GM12891 (cell line): ENCODE results near the gene PACSIN2.

Experiments
- DNase-seq: peaks from one replicate; pipeline ENCODE4 v3.0.0; 2011; ENCODE audit warnings: low spot score; ENCODE audit not compliant: insufficient read length
- FAIRE-seq: peaks from 2 replicates; lab custom pipeline; 2011; peaks lifted over from hg19 to GRCh38; lab: Jason Lieb, UNC
- PAX5 ChIP-seq: IDR thresholded peaks from 2 replicates; pipeline ENCODE4 v1.6.1; 2011; ENCODE audit warnings: low read length, moderate library complexity, mild to moderate bottlenecking; ENCODE audit not compliant: insufficient read depth, severe bottlenecking
- POLR2A ChIP-seq: IDR thresholded peaks from 2 replicates; pipeline ENCODE4 v1.6.1; 2011; ENCODE audit warnings: low read depth, low read length, control low read depth
- POLR2AphosphoS5 ChIP-seq: IDR thresholded peaks from 2 replicates; pipeline ENCODE4 v1.6.1; 2011; ENCODE audit warnings: low read depth, low read length, control low read depth
- POU2F2 ChIP-seq: IDR thresholded peaks from 2 replicates; pipeline ENCODE4 v1.6.1; 2011; ENCODE audit warnings: low read depth, mild to moderate bottlenecking, control low read depth, low read length, moderate library complexity
- SPI1 ChIP-seq: IDR thresholded peaks from 2 replicates; pipeline ENCODE4 v1.6.1; 2011; ENCODE audit warnings: low read depth, low read length, control low read depth
- TAF1 ChIP-seq: IDR thresholded peaks from 2 replicates; pipeline ENCODE4 v1.6.1; 2011; ENCODE audit warnings: low read depth, low read length, control low read depth

The PACSIN2 gene

DNA sequence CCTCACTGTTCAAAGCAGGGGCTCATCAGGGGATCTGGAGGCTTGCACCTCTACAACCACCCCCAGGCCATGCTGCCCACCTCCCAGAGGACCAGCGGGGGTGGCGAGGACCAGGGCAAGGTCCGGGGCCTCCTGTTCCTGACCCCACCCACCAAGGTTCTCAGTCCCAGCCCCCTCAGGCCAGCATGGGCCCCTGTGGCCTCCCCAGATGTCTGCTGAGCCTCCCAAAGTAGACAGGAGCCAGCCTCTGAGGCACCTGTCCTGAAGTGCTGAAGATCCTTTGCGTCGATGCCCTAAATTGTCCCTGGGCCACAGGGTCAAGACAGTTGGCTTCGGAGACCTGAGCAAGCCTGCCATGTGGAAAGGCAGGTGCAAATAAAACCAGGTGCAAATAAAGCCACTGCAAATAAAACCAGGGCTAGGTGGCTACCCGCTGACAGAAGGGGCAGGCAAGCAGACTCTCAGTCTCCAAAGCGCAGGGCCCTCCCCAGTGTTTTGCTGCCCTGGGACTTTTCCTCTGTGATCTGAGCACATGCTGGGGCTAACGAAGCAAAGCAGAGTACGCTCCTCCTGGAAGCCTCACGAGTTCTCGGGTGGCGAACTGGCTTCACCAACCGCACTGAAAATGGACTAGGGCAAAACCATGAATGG lies 135.5 kb downstream of the PACSIN2 start:
- no peak for TF ChIP-seq POU2F2
- no peak for TF ChIP-seq POLR2A
- no peak for TF ChIP-seq PAX5
- no peak for TF ChIP-seq TAF1
- no peak for TF ChIP-seq POLR2AphosphoS5
- no peak for TF ChIP-seq SPI1
- FAIRE-seq (no peak), DNase-seq (no peak)

DNA sequence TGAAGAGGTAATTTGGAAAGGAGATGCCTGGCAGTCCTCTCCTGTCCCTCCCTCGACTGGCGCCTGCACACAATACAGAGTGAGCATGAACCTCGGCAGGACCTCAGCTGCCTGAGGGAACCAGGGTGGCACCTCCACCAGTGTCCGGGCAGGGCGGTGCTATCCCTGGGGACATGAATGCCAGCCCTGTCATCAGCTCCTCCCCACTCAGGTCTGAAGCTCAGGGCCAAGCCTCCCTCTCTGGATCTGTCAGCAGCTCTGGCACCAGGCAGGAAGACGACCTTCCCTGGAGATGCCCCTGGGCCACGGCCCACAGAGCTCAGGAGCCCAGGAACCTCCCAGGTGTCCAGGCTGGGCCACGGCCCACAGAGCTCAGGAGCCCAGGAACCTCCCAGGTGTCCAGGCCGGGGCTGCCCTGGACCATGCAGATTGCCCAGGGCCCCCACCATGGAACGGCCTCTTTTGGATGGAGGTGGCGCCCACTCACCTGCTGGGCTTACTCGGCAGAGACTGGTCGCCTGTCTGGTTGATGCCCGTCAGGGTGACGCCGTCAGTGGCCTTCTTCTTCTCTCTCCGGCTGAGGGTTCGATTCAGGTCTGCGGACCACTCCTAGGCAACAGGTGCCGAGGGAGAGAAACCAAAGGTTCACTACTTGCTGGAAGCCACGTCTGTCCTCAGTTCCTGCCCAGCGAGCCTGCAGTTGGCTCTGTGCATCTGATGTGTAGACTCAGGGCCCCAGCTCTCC lies 136.2 kb downstream of the PACSIN2 start:
- no peak for FAIRE-seq
- TF ChIP-seq SPI1, result no peak
- DNase-seq, result no peak

DNA sequence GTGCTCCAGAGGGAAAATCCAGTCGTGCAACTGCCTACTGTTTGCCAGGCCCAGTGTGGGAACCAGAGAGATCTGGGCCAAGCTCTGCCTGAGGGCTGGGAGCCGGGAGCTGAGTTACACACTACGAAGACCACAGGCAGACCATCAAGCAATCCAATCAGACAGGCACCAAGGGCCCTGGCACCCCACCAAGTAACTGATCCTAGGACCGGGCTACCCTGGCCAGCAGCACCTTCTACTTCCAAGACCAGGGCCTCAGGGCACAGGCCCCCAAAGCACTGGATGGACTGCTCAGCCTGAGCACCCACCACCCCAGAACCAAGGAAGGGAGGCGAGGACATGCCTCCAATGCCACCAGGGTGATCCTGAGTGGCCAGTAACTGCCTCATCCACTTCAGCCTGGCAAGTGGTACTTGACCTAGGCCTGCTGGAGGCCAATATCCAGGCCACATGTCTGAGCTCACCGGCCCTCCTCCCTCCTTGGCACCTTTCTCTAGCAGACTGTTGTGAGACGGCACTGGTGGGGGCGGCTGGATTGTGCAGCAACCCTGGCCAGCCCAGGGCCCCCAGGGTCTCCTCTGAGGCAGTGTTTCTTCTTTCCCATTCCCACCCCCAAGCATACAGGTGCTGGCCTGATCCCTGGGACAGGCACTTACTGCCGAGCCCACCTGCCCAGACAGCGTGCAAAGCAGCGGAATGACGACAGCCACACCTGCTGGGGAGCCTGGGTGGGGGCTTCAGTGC lies 137.2 kb downstream of the PACSIN2 start:
- no peak for TF ChIP-seq SPI1
- no peak for TF ChIP-seq TAF1
- TF ChIP-seq POLR2A, result no peak
- TF ChIP-seq PAX5, result no peak
- TF ChIP-seq POLR2AphosphoS5, result no peak
- no peak for TF ChIP-seq POU2F2
- DNase-seq (no peak), FAIRE-seq (no peak)

DNA sequence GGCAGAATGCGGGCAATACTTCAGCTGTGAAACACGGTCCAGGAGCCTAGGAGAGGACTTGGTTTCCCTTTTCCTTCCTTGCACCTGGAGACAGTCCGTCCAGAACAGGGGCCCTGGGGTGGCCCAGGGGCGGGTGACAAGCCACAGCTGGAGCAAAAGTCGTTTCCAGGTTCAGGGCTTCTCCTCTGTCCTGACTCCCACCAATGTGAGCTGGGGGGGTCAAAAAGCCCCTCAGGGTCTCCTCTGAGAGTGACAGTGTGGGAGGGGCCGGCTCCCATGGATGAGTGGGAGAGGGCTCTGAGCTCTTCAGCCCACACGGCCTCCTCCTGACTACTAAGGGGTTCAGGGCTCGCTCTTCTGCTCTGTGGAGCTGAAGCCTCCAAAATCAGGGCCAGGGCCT lies 137.8 kb downstream of the PACSIN2 start:
- FAIRE-seq, result no peak

DNA sequence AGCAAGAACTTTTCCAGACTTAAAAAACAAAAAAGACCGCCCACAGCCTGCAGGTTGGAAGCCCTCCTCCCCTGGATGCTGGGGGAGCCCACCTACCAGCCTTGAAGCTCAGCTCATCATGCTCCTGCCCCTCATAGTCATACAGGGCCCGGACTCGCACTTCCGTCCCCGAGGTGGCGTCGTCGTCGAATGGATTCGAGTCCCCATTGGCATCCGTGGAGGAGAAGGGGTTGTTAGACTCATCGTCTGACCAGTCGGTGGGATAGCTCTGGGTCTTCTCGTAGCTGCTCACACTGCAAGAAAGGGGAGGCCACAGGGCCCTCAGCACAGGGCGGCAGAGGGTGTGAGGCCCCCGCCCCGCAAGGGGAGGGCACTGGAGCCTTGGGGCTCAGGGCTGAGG lies 138.9 kb downstream of the PACSIN2 start:
- FAIRE-seq, result no peak
- no peak for TF ChIP-seq POLR2AphosphoS5
- no peak for TF ChIP-seq PAX5
- no peak for TF ChIP-seq POLR2A
- no peak for TF ChIP-seq POU2F2
- no peak for TF ChIP-seq TAF1
- no peak for TF ChIP-seq SPI1

More for the DNA sequence above, 137.8 kb downstream of the PACSIN2 start:
- TF ChIP-seq PAX5, result no peak
- TF ChIP-seq POU2F2, result no peak
- no peak for TF ChIP-seq SPI1
- no peak for TF ChIP-seq POLR2A
- TF ChIP-seq POLR2AphosphoS5, result no peak
- no peak for DNase-seq

DNA sequence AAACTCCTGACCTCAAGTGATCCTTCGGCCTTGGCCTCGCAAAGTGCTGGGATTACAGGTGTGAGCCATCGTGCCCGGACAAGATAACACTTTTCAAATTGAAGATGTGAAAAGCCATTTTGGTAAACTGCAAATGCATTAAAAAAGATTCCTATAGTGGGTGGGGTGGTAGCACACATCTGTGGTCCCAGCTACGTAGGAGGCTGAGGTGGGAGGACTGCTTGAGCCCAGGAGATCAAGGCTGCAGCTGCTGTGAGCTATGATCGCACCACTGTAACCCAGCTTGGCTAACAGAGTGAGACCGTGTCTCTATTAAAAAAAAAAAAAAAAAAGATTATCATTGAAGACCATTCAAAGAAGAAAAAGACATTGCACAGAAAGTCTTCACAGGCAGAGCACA lies 140.9 kb downstream of the PACSIN2 start:
- FAIRE-seq (no peak), DNase-seq (no peak)
- TF ChIP-seq SPI1, result no peak
- TF ChIP-seq POLR2AphosphoS5, result no peak
- TF ChIP-seq PAX5, result no peak
- no peak for TF ChIP-seq POLR2A
- no peak for TF ChIP-seq POU2F2
- no peak for TF ChIP-seq TAF1

More for the DNA sequence above, 138.9 kb downstream of the PACSIN2 start:
- no peak for DNase-seq

DNA sequence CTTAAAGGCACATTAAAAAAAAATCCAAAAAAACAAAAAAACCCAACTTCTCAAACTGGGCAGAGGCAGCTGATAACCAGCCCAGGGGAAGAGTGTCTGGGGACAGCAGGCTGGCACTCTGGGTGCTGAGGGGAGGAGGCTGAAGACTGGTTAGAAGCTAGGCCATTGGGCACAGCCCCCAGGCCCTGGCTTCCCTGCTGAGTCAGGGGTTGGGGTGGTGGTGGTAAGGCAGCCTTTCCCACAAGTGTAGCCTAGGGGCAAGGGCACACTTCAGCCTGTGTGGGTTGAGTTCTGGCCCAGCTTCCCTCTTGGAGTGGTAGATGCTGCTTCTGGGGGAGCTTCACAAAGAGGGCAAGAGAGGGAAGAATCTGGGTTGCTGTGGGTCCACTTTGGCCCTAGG lies 141.6 kb downstream of the PACSIN2 start:
- TF ChIP-seq PAX5 (no peak), SPI1 (no peak), POLR2A (no peak), POLR2AphosphoS5 (no peak), POU2F2 (no peak), TAF1 (no peak)
- FAIRE-seq (no peak), DNase-seq (no peak)

DNA sequence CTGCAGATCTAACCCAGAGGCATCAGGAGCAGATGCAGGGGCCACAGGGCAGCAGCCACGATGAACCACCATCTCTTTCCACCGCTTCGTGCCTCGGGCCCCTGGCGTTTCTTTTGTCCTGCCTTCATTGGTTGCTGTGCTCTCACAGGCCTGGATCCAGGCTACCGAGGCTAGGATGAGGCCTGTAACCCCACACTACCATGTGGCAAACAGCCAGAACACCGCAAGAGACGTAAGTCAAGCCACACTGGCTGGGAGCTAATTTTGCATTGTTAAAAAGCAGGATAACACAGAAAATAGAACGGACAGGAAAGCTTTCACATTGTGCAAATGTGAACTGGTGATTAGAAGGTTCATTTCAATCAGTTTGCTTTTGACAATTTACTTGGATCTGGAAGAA lies 142.1 kb downstream of the PACSIN2 start:
- FAIRE-seq (no peak), DNase-seq (no peak)
- TF ChIP-seq POU2F2 (no peak), POLR2A (no peak), TAF1 (no peak), POLR2AphosphoS5 (no peak), PAX5 (no peak), SPI1 (no peak)

DNA sequence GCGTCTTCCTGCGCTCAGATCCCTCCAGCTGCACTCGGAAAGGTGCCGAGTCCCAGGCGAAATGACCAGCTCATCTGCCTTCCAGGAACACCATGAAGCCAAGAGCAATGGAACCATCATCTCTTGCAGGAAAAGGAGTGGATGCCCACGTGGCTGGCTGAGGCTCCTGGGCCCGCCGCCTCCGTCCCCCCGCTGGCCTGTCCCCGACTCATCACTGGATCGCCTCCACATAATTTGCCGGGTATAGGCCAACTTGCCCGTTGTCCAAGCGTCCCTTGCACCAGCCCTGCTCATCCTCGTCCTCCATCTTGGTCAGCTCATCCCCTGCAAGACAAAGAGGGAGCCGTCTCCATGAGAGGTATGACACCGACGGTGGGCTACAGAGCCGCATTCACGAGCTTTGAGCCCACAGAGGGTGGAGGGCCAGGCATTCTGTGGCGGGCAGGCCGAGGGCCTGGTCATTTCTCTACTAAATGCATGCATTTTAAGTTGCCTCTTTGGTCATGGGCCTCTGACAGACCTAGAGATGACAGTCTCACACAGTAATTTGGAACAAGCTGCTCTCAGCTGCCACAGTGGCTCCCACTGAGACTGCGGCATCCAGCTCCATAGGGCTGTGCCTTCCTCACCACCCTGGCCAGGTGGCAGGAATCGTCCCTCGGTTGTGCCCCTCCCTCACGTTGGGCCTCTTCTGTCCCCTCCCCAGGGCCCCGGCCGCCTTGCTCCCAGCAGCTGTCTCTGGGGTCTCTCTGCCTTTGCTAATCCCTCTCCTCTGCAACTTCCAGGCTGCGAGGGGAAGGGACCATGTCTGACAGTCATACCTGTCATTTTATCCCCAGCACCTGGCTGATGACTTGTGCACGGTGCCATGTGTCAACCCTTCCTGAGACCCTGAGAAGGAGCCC lies 143.6 kb downstream of the PACSIN2 start:
- no peak for FAIRE-seq
- no peak for TF ChIP-seq POLR2A
- no peak for TF ChIP-seq POU2F2
- no peak for TF ChIP-seq SPI1
- no peak for TF ChIP-seq TAF1
- TF ChIP-seq PAX5, result no peak

More for the DNA sequence above, 143.6 kb downstream of the PACSIN2 start:
- no peak for DNase-seq
